Measurements from ENCODE around the gene EFCAB6.

EFCAB6 gene

GRCh38 chr22:43845981-43846380, 33.9 kb upstream of the EFCAB6 start:
- no peak for DNase-seq

DNA sequence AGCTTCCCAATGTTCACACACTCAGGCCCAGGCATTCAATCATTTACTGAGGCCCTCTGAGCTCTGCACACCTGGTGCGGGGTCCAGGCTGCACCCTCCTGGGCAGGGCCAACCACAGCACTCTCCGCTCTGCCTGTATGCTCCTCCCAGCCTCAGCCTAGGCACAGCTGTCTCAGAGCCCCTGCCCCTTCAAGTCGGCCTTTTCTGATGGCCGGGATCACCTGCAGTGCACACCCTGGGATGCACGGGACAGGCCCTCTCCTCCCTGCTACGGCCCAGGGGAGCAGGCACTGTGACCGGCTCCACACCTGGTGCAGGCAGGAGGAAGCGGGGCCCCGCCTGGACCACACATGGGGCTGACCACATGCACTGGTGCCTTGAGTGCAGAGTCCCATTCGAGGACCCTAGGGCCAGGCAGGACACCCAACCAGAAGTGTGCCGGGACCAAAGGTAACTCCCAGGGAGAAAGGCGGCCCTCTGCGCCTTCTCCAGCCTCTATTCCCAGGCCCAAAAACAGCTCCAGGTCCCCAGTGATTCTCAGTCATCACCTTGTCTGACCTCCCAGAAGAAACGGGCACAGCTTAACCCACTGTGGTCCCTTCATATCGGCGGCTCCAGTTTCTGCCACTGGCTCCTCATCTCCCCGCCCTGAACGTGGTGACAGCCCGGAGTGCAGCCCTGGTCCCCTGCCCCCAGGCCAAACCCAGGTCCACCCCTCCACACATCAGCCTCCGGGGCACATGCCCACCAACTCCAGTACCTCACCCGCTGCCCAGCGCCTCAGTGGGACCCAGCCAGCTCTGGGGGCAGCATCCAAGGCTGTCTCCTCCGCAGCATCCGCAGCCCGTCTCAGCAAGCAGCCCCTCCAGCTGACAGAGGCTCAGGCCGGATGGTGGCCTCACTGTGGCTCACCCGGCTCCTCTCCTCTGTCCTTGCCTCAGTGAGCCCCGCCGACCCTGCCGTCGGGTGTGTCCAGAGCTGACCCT, 32.7 kb upstream of the EFCAB6 start:
- DNase-seq = no peak

DNA sequence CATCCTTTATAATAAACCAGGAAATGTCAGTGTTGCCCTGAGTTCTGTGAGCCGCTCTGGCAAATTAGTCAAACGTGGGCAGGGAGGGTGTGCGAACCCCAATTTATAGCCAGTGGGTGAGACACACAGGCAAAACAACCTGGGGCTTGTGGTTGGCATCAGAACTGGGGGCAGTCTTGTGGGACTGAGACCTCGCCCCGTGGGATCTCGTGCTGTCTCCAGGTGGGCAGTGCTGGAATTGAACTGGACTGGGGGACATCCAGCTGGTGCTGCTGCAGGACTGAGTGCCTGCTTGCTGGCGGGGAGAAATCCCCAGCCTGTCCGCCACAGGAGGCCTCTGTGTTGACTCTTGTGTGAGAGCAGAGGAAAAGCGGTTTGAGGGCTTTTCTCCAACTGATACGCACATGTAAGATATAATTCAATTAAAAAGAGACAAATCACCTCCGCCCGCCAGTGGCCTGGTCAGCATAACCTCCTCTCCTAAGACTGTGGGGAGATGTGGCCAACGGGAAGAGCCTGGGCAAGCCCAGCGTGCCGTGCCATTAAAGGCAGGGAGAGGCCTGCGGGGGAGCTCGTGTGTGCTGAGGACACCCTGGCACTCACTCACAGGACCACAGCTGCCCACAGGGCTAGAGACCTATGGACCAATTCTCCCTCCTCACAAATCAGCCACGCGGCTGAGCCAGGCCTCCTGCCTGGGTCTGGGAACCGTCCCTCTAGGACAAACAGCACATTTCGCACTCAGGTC, 31.9 kb upstream of the EFCAB6 start:
- no peak for DNase-seq

- DNase-seq = no peak
Measured at GRCh38 chr22:43841742-43842141, 29.6 kb upstream of the EFCAB6 start.

DNA sequence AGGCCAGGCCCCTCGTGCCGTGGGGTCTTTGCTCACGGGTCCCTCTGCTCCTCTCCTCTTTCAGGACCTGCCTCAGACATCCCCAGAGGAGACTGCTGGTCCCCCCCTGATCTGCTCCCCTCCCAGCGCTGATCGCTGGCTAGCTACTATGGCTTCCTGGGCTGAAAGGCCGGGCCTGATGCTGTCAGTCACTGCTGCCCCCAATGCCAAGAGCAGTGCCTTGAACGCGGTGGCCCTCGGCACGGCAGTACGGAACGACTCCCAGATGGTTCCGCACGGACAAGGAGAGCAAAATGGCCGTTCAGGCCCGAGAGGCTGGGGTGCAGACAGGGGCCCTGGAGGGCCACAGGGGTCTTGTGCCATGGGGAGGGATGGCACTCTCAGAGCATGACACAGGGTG, 28.7 kb upstream of the EFCAB6 start:
- no peak for DNase-seq

GRCh38 chr22:43840431-43840830, 28.3 kb upstream of the EFCAB6 start:
- no peak for DNase-seq

- DNase-seq = no peak
Measured at GRCh38 chr22:43839781-43840180, 27.7 kb upstream of the EFCAB6 start.

DNA sequence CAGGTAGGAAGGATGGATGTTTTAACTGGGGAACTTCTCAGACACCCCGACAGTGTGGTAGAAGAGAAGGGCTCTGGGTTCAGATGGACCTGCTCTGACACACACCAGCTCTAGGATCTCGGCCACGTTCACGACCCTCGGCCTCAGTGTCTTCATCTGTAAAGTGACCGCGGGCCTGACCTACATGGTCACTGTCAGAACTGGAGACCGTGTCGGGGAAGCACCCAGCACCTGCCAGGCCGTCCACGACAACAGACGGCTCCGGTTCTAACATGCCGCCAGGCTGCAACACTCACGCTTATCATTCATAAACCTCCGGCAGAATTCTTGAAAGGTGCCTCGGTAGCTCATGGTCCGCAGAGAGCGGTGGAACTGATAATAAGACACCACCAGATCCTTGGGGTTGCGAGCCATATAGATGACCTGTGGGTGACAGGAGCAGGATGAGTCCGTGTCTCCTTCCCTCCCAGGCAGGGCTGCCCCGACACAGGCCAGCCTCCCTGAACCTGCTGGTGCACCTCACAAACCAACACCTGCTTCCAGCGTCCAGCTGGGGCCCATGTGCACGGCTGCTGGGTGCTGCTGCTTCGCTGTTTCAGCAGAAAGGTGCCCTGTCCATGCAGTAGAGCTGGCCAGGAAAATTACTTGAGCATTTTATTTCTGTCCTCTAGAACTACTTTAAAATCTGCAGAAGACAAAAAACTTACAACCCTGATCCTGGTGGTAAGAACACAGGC, 26.6 kb upstream of the EFCAB6 start:
- no peak for DNase-seq

- no peak for DNase-seq
Measured at GRCh38 chr22:43838161-43838560, 26.1 kb upstream of the EFCAB6 start.

GRCh38 chr22:43837666-43838065, 25.6 kb upstream of the EFCAB6 start:
- DNase-seq = no peak

- no peak for DNase-seq
Measured at GRCh38 chr22:43835736-43836135, 23.6 kb upstream of the EFCAB6 start.

DNA sequence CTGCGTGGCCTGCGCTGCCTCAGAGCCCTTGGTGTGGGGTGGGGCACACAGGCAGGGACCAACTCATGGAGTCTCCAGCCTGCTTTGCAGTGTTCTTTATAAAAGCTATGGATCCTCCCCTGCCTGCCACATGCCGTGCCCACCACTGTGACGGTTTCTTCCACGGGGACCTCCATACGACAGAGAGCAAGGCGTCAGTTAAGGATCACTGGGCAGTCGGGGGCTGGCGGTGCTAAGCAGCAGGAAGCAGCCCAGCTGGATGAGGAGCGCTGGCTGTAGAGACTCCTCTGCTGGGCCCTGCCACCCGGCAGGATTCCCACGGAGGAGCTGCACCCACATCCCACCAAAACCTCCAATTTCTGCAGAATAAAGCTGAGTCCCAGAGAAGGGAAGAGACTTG, 23.1 kb upstream of the EFCAB6 start:
- DNase-seq = no peak

- no peak for DNase-seq
Measured at GRCh38 chr22:43833286-43834240, 21.5 kb upstream of the EFCAB6 start.

DNA sequence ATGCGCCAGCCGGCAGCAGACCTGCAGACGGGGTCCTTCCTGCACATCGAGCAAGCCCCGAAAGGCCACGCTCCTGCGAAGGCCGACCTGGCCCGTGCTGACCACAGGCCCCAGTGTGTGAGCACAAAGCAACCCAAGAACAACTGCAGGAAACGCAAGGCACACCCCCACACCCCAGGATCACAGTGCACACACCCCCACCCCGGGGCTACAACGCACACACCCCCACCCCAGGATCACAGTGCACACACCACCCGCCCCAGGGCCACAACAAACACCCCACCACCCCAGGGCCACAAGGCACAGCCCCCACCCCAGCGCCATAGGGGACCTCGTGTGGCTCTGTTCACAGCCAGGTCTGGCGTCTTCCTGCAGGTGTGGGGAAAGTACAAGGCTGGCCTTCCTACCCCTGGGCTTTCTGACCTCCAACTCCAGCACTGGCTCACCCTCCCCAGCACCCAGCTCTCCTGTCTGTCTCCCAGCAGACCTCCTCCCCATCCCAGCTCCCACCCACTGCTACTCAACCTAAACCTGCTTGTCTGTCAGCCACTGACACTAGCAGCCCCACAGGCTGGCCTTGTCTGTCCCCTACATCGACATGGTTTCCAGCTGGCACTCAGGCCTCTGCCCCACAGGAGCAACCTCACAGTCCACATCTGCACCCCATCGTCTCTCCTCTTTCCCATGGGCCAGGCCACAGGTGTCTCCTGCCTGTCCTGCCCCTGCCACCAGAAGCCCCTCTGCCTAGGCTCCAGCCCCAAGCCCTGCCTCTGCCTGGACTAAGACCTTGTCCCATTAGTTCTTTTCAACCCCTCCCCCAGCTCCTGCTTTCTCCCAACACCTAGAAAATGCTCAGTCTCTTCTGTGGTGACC, 20.5 kb upstream of the EFCAB6 start:
- DNase-seq = no peak

GRCh38 chr22:43831561-43832392, 19.7 kb upstream of the EFCAB6 start:
- DNase-seq = no peak

- DNase-seq = no peak
Measured at GRCh38 chr22:43830931-43831560, 18.9 kb upstream of the EFCAB6 start.

- no peak for DNase-seq
Measured at GRCh38 chr22:43829904-43830851, 18.1 kb upstream of the EFCAB6 start.

DNA sequence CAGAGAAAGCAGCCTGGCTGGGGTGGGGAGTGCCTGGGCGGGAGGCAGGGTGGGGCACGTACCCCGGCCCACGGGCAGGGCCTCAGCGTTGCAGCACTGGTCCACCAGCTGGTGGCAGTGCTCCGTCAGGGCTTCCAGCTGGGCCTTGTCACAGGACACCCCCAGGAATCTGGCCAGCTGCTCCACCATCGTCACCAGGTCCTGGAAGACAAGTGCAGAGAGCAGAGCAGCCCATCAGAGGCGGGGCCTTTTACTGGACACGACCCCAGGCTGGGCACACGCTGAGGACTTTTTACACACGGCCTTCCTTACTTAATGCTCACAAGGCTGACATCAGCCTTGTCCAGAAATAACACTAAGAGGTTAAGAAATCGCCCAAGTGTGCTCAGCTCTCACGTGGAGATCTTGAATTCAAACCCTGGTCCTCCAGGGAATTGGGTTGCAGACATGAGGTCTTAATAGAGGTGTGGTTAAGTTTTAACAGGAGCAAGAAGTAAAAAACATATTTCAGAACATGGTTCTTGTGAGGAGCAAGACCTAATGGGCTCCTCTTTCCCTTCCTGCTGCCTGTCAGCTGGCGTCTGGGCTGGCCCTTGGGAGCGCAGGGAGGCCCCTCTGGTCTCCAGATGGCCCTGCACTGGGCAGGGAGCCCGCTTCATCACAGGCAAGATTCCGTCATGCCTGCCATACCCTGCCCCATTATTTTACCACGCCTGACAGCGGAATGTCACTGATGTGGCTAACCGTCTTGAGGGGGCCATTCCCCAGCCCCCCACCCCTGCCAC, 17.1 kb upstream of the EFCAB6 start:
- no peak for DNase-seq

Data from suppressor macrophage treated with lipopolysaccharide for 4 hours (primary cell).